Measurements from ENCODE around the gene ACTA2. TPM values are rescaled to one million over a fixed set of nuclear protein-coding genes. Genes with fewer than 3 reads are reported as not detected.

ACTA2 gene
- total RNA-seq, 4 donors from 2014 or later, result 144 to 840 (median 162) TPM

DNA sequence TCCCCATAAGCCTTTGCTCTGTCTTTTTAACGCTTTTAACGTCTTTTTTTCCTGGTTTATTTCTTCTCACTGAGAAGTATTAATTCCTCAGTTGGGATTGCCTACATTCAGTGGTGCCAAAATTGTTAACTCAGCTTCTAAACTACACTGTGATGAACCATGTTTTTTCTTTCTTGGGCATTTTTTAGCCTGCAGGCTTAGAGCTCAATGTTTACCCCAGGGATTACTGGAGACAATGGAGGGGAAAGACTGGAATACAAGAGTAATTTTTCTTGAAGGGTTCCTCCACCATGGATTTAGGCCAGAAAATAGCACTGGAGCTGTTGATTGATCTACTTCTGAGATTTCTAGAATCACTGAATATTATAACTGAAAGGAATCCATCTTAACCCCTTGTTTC lies 52.7 kb downstream of the ACTA2 start:
- ATAC-seq (ENCODE audit: low FRiP score), result no peak
- TF ChIP-seq, protein P1, sequence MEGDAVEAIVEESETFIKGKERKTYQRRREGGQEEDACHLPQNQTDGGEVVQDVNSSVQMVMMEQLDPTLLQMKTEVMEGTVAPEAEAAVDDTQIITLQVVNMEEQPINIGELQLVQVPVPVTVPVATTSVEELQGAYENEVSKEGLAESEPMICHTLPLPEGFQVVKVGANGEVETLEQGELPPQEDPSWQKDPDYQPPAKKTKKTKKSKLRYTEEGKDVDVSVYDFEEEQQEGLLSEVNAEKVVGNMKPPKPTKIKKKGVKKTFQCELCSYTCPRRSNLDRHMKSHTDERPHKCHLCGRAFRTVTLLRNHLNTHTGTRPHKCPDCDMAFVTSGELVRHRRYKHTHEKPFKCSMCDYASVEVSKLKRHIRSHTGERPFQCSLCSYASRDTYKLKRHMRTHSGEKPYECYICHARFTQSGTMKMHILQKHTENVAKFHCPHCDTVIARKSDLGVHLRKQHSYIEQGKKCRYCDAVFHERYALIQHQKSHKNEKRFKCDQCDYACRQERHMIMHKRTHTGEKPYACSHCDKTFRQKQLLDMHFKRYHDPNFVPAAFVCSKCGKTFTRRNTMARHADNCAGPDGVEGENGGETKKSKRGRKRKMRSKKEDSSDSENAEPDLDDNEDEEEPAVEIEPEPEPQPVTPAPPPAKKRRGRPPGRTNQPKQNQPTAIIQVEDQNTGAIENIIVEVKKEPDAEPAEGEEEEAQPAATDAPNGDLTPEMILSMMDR (IDR thresholded peaks at IDR 0.05), result no peak
- no peak for DNase-seq (ENCODE audit: low spot score)

DNA sequence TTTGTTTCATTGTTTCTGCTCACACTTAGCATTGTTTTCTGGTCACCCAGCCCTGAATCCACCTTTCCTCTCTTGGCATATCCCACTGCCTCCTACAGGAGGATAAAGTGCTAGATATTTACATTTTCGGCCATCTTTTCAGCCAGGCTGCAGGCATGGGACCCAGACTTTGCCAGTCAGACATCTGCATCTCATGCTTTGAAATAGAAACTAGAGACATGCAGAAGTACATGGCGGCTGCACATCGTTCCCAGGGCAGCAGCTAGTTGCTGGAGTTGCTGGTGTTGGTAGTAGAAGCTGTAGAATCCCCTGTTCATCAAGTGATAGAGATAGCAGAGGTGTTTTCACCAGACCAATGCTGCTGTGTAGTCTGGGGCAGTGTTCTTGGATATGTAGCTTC lies 53.8 kb downstream of the ACTA2 start:
- ATAC-seq (ENCODE audit: low FRiP score) (no peak), DNase-seq (ENCODE audit: low spot score) (no peak)
- TF ChIP-seq, protein P1 (IDR thresholded peaks at IDR 0.05), result no peak

DNA sequence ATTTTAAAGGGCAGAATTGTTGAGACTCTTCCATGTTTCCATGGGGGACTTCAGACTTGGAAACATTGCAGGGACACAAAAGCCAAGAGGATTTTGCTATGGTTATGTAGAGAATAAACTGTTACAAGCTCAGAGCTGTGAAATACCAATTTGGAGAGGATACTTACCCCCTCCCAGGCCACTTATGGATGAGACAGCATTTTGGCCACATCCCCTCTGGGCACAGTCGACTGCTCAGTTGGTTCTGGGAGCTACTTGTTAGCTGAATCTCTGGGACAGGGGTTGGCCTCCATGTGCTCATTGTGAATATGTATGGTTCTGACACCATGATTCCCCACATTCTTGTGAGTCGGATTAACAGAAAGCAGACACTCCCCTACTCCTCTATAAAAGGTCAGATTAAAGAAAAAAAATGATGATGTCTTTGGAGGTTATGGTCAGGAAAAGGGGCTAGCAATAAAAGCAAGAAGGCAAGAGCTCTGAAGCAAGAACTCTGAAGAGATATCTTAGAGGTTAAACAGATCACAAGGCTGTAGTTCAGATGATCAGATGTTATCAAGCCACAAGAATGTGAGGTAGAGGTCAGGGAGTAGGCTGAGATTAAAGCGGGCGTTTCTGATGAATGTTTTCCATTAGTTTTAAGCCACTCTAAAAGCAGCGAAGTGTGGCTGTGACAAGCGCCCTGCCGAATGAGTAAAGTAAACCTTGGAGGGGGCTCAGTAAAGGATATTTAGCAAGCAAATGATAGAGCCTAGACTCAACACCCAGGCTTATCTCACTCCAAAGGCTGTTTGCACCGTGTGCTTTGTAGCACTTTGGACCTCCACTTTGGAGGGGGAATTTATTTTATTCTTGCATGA lies 55.3 kb downstream of the ACTA2 start:
- ATAC-seq (ENCODE audit: low FRiP score), result no peak
- DNase-seq (ENCODE audit: low spot score), result no peak
- TF ChIP-seq, protein P1 (IDR thresholded peaks at IDR 0.05), result no peak

DNA sequence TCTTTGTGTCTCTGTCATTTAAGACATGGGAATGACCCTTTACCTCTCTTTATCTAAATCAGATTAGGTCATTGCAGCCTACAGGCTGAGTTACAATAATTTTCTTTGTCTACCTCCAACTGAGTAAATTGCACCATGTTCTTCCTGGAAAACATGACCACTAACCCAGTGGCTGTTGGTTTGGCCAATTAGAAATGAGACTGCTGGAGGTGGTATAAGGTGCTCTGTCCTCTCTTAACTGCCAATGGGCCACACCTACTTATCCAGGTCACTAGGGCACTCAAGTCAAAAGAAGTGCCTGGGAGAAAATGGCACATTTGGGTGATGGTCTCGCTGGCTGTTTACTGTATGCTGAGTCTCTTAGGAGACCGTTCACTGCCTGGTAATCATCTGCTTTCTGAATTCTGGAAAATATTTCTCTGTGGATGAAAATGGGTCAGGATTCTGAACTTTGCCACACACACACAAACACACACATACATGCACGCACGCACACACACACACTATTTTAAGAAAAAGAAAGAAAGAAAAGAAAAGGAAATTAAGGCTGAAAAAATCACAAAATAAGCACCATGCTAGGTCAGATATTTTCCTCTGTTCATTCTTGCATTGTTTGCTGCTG lies 56.1 kb downstream of the ACTA2 start:
- TF ChIP-seq, protein P1 (IDR thresholded peaks at IDR 0.05), result no peak
- DNase-seq (ENCODE audit: low spot score), result no peak
- ATAC-seq (ENCODE audit: low FRiP score), result no peak

DNA sequence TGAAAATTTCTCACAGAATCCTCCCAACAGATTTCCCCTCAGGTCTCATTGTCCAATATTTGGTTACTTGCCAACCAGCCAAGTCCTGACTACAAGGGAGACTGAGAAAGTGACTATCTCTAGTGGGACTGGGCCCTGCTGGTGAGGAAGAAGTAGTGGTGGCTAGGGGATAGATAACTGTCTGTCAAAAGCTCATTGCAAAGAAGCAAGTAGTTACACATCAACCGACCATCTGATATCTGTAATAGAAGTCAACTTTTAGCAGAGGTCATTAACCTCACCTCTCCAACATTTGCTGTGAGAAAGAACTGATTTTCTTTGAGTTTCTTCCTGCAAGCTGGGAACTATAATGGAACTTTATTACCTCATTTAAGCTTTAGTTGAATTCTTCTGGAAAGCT lies 57.3 kb downstream of the ACTA2 start:
- no peak for DNase-seq (ENCODE audit: low spot score)
- no peak for ATAC-seq (ENCODE audit: low FRiP score)
- TF ChIP-seq, protein P1 (IDR thresholded peaks at IDR 0.05), result no peak

DNA sequence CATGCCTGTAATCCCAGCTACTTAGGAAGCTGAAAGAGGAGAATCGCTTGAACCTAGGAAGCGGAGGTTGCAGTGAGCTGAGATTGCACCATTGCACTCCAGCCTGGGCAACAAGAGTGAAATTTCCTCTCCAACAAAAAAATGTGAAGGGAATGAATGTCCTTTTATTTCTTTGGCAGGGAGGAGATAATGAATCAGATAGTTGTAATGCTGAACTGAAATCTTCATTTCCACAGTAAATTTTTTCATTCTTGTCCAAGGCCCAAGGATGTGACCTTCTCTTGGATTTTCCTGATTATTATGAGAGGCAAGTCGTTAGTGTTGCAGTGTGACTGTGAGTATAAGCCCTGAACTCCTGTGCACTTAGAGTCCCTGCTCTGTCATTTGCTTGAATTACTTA lies 59.0 kb downstream of the ACTA2 start:
- DNase-seq (ENCODE audit: low spot score) (no peak), ATAC-seq (ENCODE audit: low FRiP score) (peak; percentile 79)
- TF ChIP-seq, protein P1 (IDR thresholded peaks at IDR 0.05), result no peak
